HL-60 (cell line): ENCODE results near the gene SCUBE2.

ENCODE experiments used
- DNase-seq, 2 experiments: peaks; one replicate each; pipeline ENCODE4 v3.0.0-alpha.2; 2010 to 2020; ENCODE audit warnings: low read depth in 1 of 2, low spot score in 1 of 2
- H3K27ac ChIP-seq: fragments of 250-450 bp; sonication (Bioruptor Pico); replicated peaks from 2 replicates; pipeline ENCODE4 v1.5.1; 2020; ENCODE audit warnings: mild to moderate bottlenecking, moderate library complexity
- H3K27me3 ChIP-seq: fragments of 250-450 bp; sonication (Bioruptor Pico); 2 replicates; pipeline ENCODE4 v1.5.1; 2021; ENCODE audit warnings: mild to moderate bottlenecking, moderate library complexity; ENCODE audit not compliant: insufficient read depth, poor library complexity, severe bottlenecking
- H3K4me3 ChIP-seq: replicated peaks from 2 replicates; pipeline ENCODE4 v1.5.1; 2011; ENCODE audit warnings: mild to moderate bottlenecking, control low read depth, low read length; ENCODE audit not compliant: insufficient read depth
- CTCF ChIP-seq: IDR thresholded peaks from one replicate; pipeline ENCODE4 v1.5.1; 2011; ENCODE audit warnings: low read length, control low read depth, inconsistent platforms; ENCODE audit not compliant: insufficient read depth
- GABPA ChIP-seq: IDR thresholded peaks from 2 replicates; pipeline ENCODE4 v1.6.1; 2012; ENCODE audit warnings: low read depth
- POLR2AphosphoS5 ChIP-seq: IDR thresholded peaks from 2 replicates; pipeline ENCODE4 v1.6.1; 2012; ENCODE audit warnings: low read depth
- REST ChIP-seq: IDR thresholded peaks from 2 replicates; pipeline ENCODE4 v1.6.1; 2012; ENCODE audit warnings: low read depth; ENCODE audit not compliant: insufficient replicate concordance
- SPI1 ChIP-seq: IDR thresholded peaks from 2 replicates; pipeline ENCODE4 v1.6.1; 2012; ENCODE audit warnings: low read depth, mild to moderate bottlenecking, borderline replicate concordance

Gene SCUBE2

GRCh38 chr11:9089061-9089460 lies 2.3 kb downstream of the SCUBE2 start:
- TF ChIP-seq POLR2AphosphoS5 (no peak), REST (no peak), CTCF (no peak), GABPA (no peak), SPI1 (no peak)
- Histone ChIP-seq H3K4me3 (no peak overlapping the region), H3K27ac (no peak overlapping the region), H3K27me3 (peaks cover 34% of the 10 kb centered on the region)
- DNase-seq = no peak

- H3K4me3 ChIP-seq = no peak overlapping the region
- no peak for TF ChIP-seq REST
- no peak for TF ChIP-seq CTCF
- TF ChIP-seq POLR2AphosphoS5 = no peak
- TF ChIP-seq GABPA = no peak
- TF ChIP-seq SPI1 = no peak
- H3K27me3 ChIP-seq = peaks cover 2% of the 10 kb centered on the region
- H3K27ac ChIP-seq = no peak overlapping the region
- no peak for DNase-seq
Observed at GRCh38 chr11:9082575-9082974, 8.8 kb downstream of the SCUBE2 start.

- no peak for DNase-seq
- H3K4me3 ChIP-seq = no peak overlapping the region
- H3K27me3 ChIP-seq = no peaks in the 10 kb centered on the region
- no peak overlapping the region for H3K27ac ChIP-seq
- TF ChIP-seq SPI1 = no peak
- no peak for TF ChIP-seq REST
- no peak for TF ChIP-seq GABPA
- no peak for TF ChIP-seq POLR2AphosphoS5
- no peak for TF ChIP-seq CTCF
Observed at GRCh38 chr11:9081153-9081552, 10.2 kb downstream of the SCUBE2 start.
